H1 (cell line): ENCODE results near the gene KREMEN1. TPM values are rescaled to one million over a fixed set of nuclear protein-coding genes. Genes with fewer than 3 reads are reported as not detected.

ENCODE experiments used
- CTBP2 ChIP-seq: IDR thresholded peaks from 2 replicates; pipeline ENCODE4 v1.7.0; 2011; ENCODE audit warnings: borderline replicate concordance, mild to moderate bottlenecking, moderate library complexity, mixed read lengths, low read length; ENCODE audit not compliant: insufficient read depth, insufficient read length
- polyA plus RNA-seq, 7 experiments: library from polyadenylated mRNA; depleted of rRNA in 3 of 7; stranded (reverse) in 5 of 7; unstranded in 2 of 7; fragments of >200 nt in 5 of 7; fragments of 200-250 nt in 2 of 7; gene quantifications; 1 replicate in 5 of 7; 2 replicates in 1 of 7; 4 replicates in 1 of 7; pipeline versions ENCODE4 v1.2.1 to v1.2.3, GENCODE V29; 2011 to 2013; ENCODE audit warnings: missing spikeins in 2 of 7, mixed read lengths in 2 of 7
- total RNA-seq: library from RNA; stranded (reverse); fragmentation: NEBNext Ultra II Directional; extraction: Animal tissue kit (Norgen Biotek cat#: 25700); gene quantifications from 2 replicates; pipeline ENCODE4 v1.2.1, GENCODE V29; 2021

The KREMEN1 gene
- total and polyA plus RNA-seq, 2 of the 8 experiments (the other 6 are each of a cell fraction or from before 2014, with no cell fraction given) = 2.1 to 3.2 TPM

DNA sequence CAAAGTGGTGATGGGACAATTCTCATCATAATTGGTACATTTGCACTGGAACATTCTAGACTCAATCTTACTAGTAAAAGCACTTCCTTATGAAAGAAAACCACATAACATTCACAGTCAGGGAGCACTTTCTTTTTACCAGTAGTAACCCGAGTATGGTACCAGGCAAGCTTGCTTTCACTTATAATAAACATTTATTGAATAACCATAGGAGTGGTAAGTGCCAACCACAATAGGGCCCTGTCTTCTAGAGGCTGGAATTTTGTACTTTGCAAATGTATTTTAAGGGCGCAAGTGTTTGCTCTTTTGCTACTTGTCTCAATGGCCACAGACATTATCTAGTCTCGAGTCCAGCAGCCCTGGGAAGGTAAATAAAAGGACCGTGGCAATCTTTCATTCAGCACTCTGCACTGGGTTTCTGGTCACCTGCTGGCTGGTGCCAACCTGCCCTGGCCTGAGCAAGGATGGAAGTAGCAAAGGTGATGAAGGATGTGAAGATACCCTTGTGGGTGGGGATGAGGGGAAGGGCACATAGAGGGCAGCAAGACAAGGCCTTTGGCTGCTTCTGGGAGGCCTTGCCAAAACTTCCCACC lies 35.4 kb upstream of the KREMEN1 start (continued):
- TF ChIP-seq CTBP2 = no peak
